Mesenchymal stem cell (in vitro differentiated cells and primary cell): Measurements from ENCODE around the gene CD52.
A peak's percentile ranks its signal among the peaks of the same experiment; 100 is the strongest.

ENCODE experiments used
- DNase-seq: peaks from one replicate; pipeline ENCODE4 v3.0.0-alpha.2; 2013
- H2AFZ ChIP-seq: one replicate; pipeline ENCODE4 v1.6.1; 2013; ENCODE audit warnings: low read depth, mild to moderate bottlenecking, control low read depth, inconsistent platforms, low read length, moderate library complexity
- H2AK5ac ChIP-seq: 2 replicates; pipeline ENCODE4 v1.6.1; 2013; ENCODE audit warnings: low read length, moderate library complexity, mild to moderate bottlenecking, inconsistent platforms; ENCODE audit not compliant: severe bottlenecking
- H2BK120ac ChIP-seq: one replicate; pipeline ENCODE4 v1.6.1; 2013; ENCODE audit warnings: low read depth, mild to moderate bottlenecking, inconsistent platforms, low read length, moderate library complexity
- H2BK12ac ChIP-seq, 2 experiments: one replicate each; pipeline ENCODE4 v1.6.1; 2013; ENCODE audit warnings: inconsistent platforms in 2 of 2, low read length in 2 of 2, mild to moderate bottlenecking in 2 of 2, moderate library complexity in 2 of 2, control low read depth in 1 of 2
- H2BK15ac ChIP-seq: one replicate; pipeline ENCODE4 v1.6.1; 2013; ENCODE audit warnings: mild to moderate bottlenecking, low read depth, inconsistent platforms; ENCODE audit not compliant: poor library complexity, severe bottlenecking
- H2BK5ac ChIP-seq: 2 replicates; pipeline ENCODE4 v1.6.1; 2013; ENCODE audit warnings: low read depth, mild to moderate bottlenecking, low read length, control low read depth, inconsistent platforms; ENCODE audit not compliant: poor library complexity, severe bottlenecking
- H3K14ac ChIP-seq, 2 experiments: one replicate each; pipeline ENCODE4 v1.6.1; 2013; ENCODE audit warnings: inconsistent platforms in 2 of 2, low read length in 2 of 2, control low read depth in 1 of 2, mild to moderate bottlenecking in 1 of 2, moderate library complexity in 1 of 2
- H3K18ac ChIP-seq, 2 experiments: one replicate each; pipeline ENCODE4 v1.6.1; 2013; ENCODE audit warnings: inconsistent platforms in 2 of 2, low read length in 2 of 2, control low read depth in 1 of 2, low read depth in 1 of 2, mild to moderate bottlenecking in 1 of 2
- H3K23ac ChIP-seq, 2 experiments: one replicate each; pipeline ENCODE4 v1.6.1; 2013; ENCODE audit warnings: inconsistent platforms in 2 of 2, low read length in 2 of 2, mild to moderate bottlenecking in 2 of 2, moderate library complexity in 2 of 2, control low read depth in 1 of 2
- H3K27ac ChIP-seq: 2 replicates; pipeline ENCODE4 v1.5.1; 2013; ENCODE audit warnings: mild to moderate bottlenecking, moderate library complexity, low read length, control low read depth, inconsistent platforms; ENCODE audit not compliant: poor library complexity, severe bottlenecking
- H3K27me3 ChIP-seq, 2 experiments: 2 replicates each; pipeline versions ENCODE4 v1.6.1 to v1.7.0; 2013; ENCODE audit warnings: low read length in 2 of 2, mild to moderate bottlenecking in 2 of 2, moderate library complexity in 2 of 2, control low read depth in 1 of 2, inconsistent platforms in 1 of 2; ENCODE audit not compliant: control insufficient read depth in 1 of 2, insufficient read depth in 1 of 2
- H3K36me3 ChIP-seq, 2 experiments: 2 replicates each; pipeline versions ENCODE4 v1.6.1 to v1.7.0; 2013; ENCODE audit warnings: low read length in 2 of 2, control low read depth in 1 of 2, inconsistent platforms in 1 of 2, low read depth in 1 of 2, mild to moderate bottlenecking in 1 of 2; ENCODE audit not compliant: insufficient read depth in 2 of 2, control insufficient read depth in 1 of 2
- H3K4ac ChIP-seq, 2 experiments: one replicate each; pipeline ENCODE4 v1.6.1; 2013; ENCODE audit warnings: inconsistent platforms in 2 of 2, low read length in 2 of 2, mild to moderate bottlenecking in 2 of 2, moderate library complexity in 2 of 2, control low read depth in 1 of 2, low read depth in 1 of 2
- H3K4me1 ChIP-seq: 2 replicates; pipeline ENCODE4 v1.6.1; 2013; ENCODE audit warnings: low read depth, low read length, control low read depth; ENCODE audit not compliant: control insufficient read depth, insufficient read depth
- H3K4me2 ChIP-seq: 2 replicates; pipeline ENCODE4 v1.6.1; 2013; ENCODE audit warnings: low read length, mild to moderate bottlenecking, inconsistent platforms; ENCODE audit not compliant: poor library complexity, severe bottlenecking
- H3K4me3 ChIP-seq, 2 experiments: 2 replicates each; pipeline versions ENCODE4 v1.5.1 to v1.7.0; 2013; ENCODE audit warnings: low read length in 2 of 2, mild to moderate bottlenecking in 2 of 2, control low read depth in 1 of 2, low read depth in 1 of 2; ENCODE audit not compliant: insufficient read depth in 1 of 2
- H3K79me1 ChIP-seq: replicated peaks from 2 replicates; pipeline ENCODE4 v1.6.1; 2013; ENCODE audit warnings: mild to moderate bottlenecking, control low read depth, low read length, inconsistent platforms; ENCODE audit not compliant: poor library complexity, severe bottlenecking
- H3K9ac ChIP-seq: 2 replicates; pipeline ENCODE4 v1.7.0; 2013; ENCODE audit warnings: mild to moderate bottlenecking, low read length, moderate library complexity
- H3K9me3 ChIP-seq: 2 replicates; pipeline ENCODE4 v1.7.0; 2013; ENCODE audit warnings: mild to moderate bottlenecking, low read length; ENCODE audit not compliant: control insufficient read depth
- H4K8ac ChIP-seq: one replicate; pipeline ENCODE4 v1.6.1; 2013; ENCODE audit warnings: inconsistent platforms, mild to moderate bottlenecking, low read length, moderate library complexity
- H4K91ac ChIP-seq: one replicate; pipeline ENCODE4 v1.6.1; 2013; ENCODE audit warnings: mild to moderate bottlenecking, low read length, inconsistent platforms
- WGBS: methylation state at CpG from one replicate; pipeline ENCODE4 v1.1.7; 2013; ENCODE audit warnings: mixed read lengths; 5-methylcytosine and 5-hydroxymethylcytosine counted together

CD52 gene

GRCh38 chr1:26280333-26281042, 37.3 kb upstream of the CD52 start:
- Histone ChIP-seq H3K9ac (peak overlapping the region; percentile 84), H3K27ac (peak overlapping the region; percentile 15), H2AFZ (no peak overlapping the region), H3K18ac (peak overlapping the region; percentile 92 to 97), H2BK5ac (peak overlapping the region; percentile 22), H3K36me3 (peaks cover 34 to 43% of the 10 kb centered on the region in 2 experiments), H3K4me2 (peak overlapping the region; percentile 70), H3K14ac (peak overlapping the region in 1 of 2 experiments; percentile 98), H2BK12ac (peak overlapping the region in 1 of 2 experiments; percentile 45), H3K4me3 (peak overlapping the region; percentile 83 to 92), H3K27me3 (no peaks in the 10 kb centered on the region), H3K23ac (peak overlapping the region in 1 of 2 experiments; percentile 94), H4K8ac (peak overlapping the region; percentile 89), H2BK120ac (peak overlapping the region; percentile 85), H3K9me3 (no peaks in the 10 kb centered on the region), H3K4ac (peak overlapping the region; percentile 95 to 96), H2AK5ac (no peak overlapping the region), H2BK15ac (no peak overlapping the region), H4K91ac (peak overlapping the region; percentile 83), H3K4me1 (peaks cover 54% of the 10 kb centered on the region), H3K79me1 (peaks cover 21% of the 10 kb centered on the region)
- 23% methylated on average over 17 of the region's 20 CpGs for WGBS
- peak; percentile 62 for DNase-seq

- Histone ChIP-seq H2BK15ac (no peak overlapping the region), H3K4ac (peak overlapping the region in 1 of 2 experiments; percentile 42), H3K4me3 (peak overlapping the region in 1 of 2 experiments; percentile 92), H3K27ac (no peak overlapping the region), H2BK12ac (peak overlapping the region in 1 of 2 experiments; percentile 74), H3K9me3 (no peaks in the 10 kb centered on the region), H4K91ac (no peak overlapping the region), H4K8ac (peak overlapping the region; percentile 16), H3K23ac (no peak overlapping the region), H3K9ac (peak overlapping the region; percentile 84), H3K4me2 (peak overlapping the region; percentile 37), H3K27me3 (no peaks in the 10 kb centered on the region), H3K18ac (peak overlapping the region in 1 of 2 experiments; percentile 40), H2AFZ (no peak overlapping the region), H2BK120ac (no peak overlapping the region), H3K79me1 (peaks cover 21% of the 10 kb centered on the region), H3K36me3 (peaks cover 34 to 44% of the 10 kb centered on the region in 2 experiments), H3K14ac (peak overlapping the region in 1 of 2 experiments; percentile 84), H2BK5ac (no peak overlapping the region), H3K4me1 (peaks cover 51% of the 10 kb centered on the region), H2AK5ac (peak overlapping the region; percentile 14)
- DNase-seq = no peak
- WGBS = 89% methylated on average over 5 of the region's 5 CpGs
Measured at GRCh38 chr1:26281091-26281958, 36.4 kb upstream of the CD52 start.

GRCh38 chr1:26281971-26282370, 35.8 kb upstream of the CD52 start:
- WGBS = 27% methylated on average over 15 of the region's 15 CpGs
- H2AFZ ChIP-seq = no peak overlapping the region
- H3K4ac ChIP-seq = peak overlapping the region in 1 of 2 experiments; percentile 42
- peaks cover 21% of the 10 kb centered on the region for H3K79me1 ChIP-seq
- no peak overlapping the region for H2BK12ac ChIP-seq
- peak overlapping the region; percentile 16 for H4K8ac ChIP-seq
- peak overlapping the region; percentile 84 for H3K9ac ChIP-seq
- H4K91ac ChIP-seq = no peak overlapping the region
- no peak overlapping the region for H2BK15ac ChIP-seq
- DNase-seq = peak; percentile 63
- peak overlapping the region in 1 of 2 experiments; percentile 40 for H3K18ac ChIP-seq
- no peak overlapping the region for H2BK5ac ChIP-seq
- H3K23ac ChIP-seq = no peak overlapping the region
- peaks cover 32 to 42% of the 10 kb centered on the region in 2 experiments for H3K36me3 ChIP-seq
- H3K4me2 ChIP-seq = no peak overlapping the region
- no peaks in the 10 kb centered on the region for H3K9me3 ChIP-seq
- H3K14ac ChIP-seq = peak overlapping the region in 1 of 2 experiments; percentile 84
- peak overlapping the region; percentile 14 for H2AK5ac ChIP-seq
- H3K27ac ChIP-seq = no peak overlapping the region
- peaks cover 50% of the 10 kb centered on the region for H3K4me1 ChIP-seq
- H3K27me3 ChIP-seq = no peaks in the 10 kb centered on the region
- no peak overlapping the region for H2BK120ac ChIP-seq
- H3K4me3 ChIP-seq = peak overlapping the region in 1 of 2 experiments; percentile 92
